Measurements from ENCODE around the gene BICDL1. TPM values are rescaled to one million over a fixed set of nuclear protein-coding genes. Genes with fewer than 3 reads are reported as not detected.

The BICDL1 gene
- total and polyA plus RNA-seq, 10 donors, result 4.5 to 16.0 (median 8.7) TPM

GRCh38 chr12:120049426-120049825, 60.4 kb downstream of the BICDL1 start:
- WGBS, 5 donors, result 82 to 90% (median 88%) methylated on average over 6 of the region's 6 CpGs
- Histone ChIP-seq H3K4me3 (no peak overlapping the region), H3K9me3 (no peaks in the 10 kb centered on the region), H3K27me3 (replicated peaks in 1 of 7) (no peaks in the 10 kb centered on the region), H3K27ac (no peak overlapping the region), H3K36me3 (no peaks in the 10 kb centered on the region), H3K4me1 (no peaks in the 10 kb centered on the region)
- TF ChIP-seq CTCF (IDR thresholded peaks at IDR 0.05 in 8 of 11, conservative IDR thresholded peaks at IDR 0.05 in 3 of 11), result no peak
- TF ChIP-seq POLR2AphosphoS5 (IDR thresholded peaks at IDR 0.05), result no peak
- no peak for TF ChIP-seq POLR2A (IDR thresholded peaks at IDR 0.05)
- no peak for DNase-seq
- intact Hi-C loops (cut with DNase I; ENCODE audit: low total_unique reads), result no loop called here

GRCh38 chr12:120051535-120051934, 62.5 kb downstream of the BICDL1 start:
- Histone ChIP-seq H3K9me3 (no peaks in the 10 kb centered on the region), H3K4me3 (no peak overlapping the region), H3K36me3 (peaks cover 0 to 3% (median 0%) of the 10 kb centered on the region in 6 donors), H3K27ac (no peak overlapping the region), H3K27me3 (replicated peaks in 1 of 7) (no peaks in the 10 kb centered on the region), H3K4me1 (no peaks in the 10 kb centered on the region)
- no peak for DNase-seq
- intact Hi-C loops (cut with DNase I; ENCODE audit: low total_unique reads), result no loop called here
- TF ChIP-seq CTCF (IDR thresholded peaks at IDR 0.05 in 8 of 11, conservative IDR thresholded peaks at IDR 0.05 in 3 of 11), result no peak
- no peak for TF ChIP-seq POLR2A (IDR thresholded peaks at IDR 0.05)
- TF ChIP-seq POLR2AphosphoS5 (IDR thresholded peaks at IDR 0.05), result no peak
- 92 to 96% (median 93%) methylated on average over 3 of the region's 3 CpGs for WGBS, 5 donors

- TF ChIP-seq POLR2A (IDR thresholded peaks at IDR 0.05), result no peak
- no peak for TF ChIP-seq CTCF (IDR thresholded peaks at IDR 0.05 in 8 of 11, conservative IDR thresholded peaks at IDR 0.05 in 3 of 11)
- Histone ChIP-seq H3K27me3 (replicated peaks in 1 of 7) (no peaks in the 10 kb centered on the region), H3K4me1 (no peaks in the 10 kb centered on the region), H3K36me3 (peaks cover 0 to 3% (median 0%) of the 10 kb centered on the region in 6 donors), H3K27ac (no peak overlapping the region), H3K9me3 (no peaks in the 10 kb centered on the region), H3K4me3 (no peak overlapping the region)
- intact Hi-C loops (cut with DNase I; ENCODE audit: low total_unique reads), result no loop called here
- WGBS, 5 donors, result 88 to 96% (median 91%) methylated on average over 4 of the region's 4 CpGs
- DNase-seq, result no peak
These were observed 65.3 kb downstream of the BICDL1 start for GRCh38 chr12:120054293-120054692.

DNA sequence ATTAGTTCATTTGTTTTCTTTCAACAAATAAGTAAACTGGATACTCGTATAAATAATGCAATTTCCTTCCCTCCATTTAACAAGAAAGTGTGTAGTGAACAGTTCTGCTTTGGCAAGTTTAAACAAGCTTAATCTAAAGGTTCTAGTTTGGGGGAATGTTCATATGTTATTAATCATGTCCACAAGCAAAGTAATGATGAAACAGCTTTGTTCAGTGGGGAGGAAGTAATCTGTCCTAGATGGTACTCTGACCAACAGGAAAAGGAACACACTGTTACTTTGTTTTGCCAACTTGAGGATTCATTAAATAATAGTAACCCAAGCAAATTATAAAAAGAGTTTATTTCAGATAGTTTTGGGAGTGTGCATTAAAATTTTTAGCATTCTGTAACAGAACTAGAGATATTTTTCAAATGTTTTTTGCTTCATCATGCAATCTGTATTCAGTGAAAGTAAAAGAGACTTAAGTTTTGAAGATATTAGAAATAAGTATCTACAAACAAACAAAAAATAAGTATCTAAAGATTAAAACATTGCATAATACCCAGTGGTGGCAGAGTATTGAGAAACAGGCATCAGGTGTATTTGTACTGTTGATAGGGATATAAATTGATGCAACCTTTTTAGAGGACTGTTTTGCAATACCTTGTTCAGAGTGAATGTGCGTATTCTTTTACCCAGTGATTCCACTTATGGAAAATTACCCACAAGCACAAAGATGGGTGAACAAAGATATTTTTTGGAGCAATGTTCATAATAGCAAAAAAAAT, 66.4 kb downstream of the BICDL1 start:
- no peaks in the 10 kb centered on the region for H3K4me1 ChIP-seq
- H3K9me3 ChIP-seq, result no peaks in the 10 kb centered on the region
- peaks cover 0 to 3% (median 0%) of the 10 kb centered on the region in 6 donors for H3K36me3 ChIP-seq
- no peaks in the 10 kb centered on the region for H3K27me3 ChIP-seq (replicated peaks in 1 of 7)
- 52 to 82% (median 64%) methylated on average over 2 of the region's 2 CpGs for whole genome bisulfite sequencing, 5 donors
- H3K4me3 ChIP-seq, result no peak overlapping the region
- no peak overlapping the region for H3K27ac ChIP-seq
- intact Hi-C loops (cut with DNase I; ENCODE audit: low total_unique reads), result no loop called here
- TF ChIP-seq CTCF (IDR thresholded peaks at IDR 0.05 in 8 of 11, conservative IDR thresholded peaks at IDR 0.05 in 3 of 11) (no peak), POLR2AphosphoS5 (IDR thresholded peaks at IDR 0.05) (no peak), POLR2A (IDR thresholded peaks at IDR 0.05) (no peak)
- DNase-seq, result no peak
